ENCODE data around the gene STK11IP.

DNA sequence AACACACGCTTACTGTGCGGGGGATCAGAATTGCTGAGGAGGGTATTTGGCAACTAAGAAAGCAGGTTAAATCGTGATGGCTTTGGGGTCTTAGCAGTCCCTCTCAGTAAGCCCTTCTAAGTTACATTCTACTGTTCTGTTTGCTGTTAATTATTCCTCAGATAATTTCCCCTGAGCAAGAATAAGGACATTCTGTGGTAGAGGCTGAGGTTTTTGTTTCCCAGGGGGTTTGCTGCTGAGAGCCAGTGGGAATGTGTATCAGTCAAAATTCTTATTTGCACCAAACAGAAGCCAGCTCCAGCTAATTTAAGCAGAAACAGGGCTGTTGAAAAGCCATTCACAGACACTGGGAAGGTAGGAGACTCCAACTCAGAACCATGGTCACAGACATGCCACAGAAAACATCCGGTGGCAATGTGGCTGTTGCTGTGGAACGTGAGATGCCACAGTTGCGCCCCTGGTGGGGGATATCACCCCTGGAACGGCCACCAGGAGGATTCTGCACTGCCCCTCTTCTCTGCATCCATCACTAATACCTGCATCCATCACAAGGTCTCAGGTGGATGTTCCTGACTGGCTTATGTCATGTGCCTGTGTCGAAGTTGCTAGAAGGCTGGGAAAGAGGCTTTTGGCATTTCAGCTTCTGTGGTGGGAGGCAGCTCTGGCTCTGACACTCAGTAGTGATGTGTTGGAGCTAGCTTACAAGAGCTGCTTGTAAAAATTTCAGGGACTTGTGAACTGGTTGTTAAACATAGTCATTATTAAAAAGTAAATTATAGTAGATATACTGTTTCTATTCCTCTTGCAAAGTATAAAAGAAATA lies 53.0 kb downstream of the STK11IP start:
- no peak for TF ChIP-seq CTCF (IDR thresholded peaks at IDR 0.05; ENCODE audit: insufficient read depth, low read length)
- no peak for TF ChIP-seq POLR2AphosphoS5 (IDR thresholded peaks at IDR 0.05; ENCODE audit: low read depth)
- no peak for TF ChIP-seq SPI1 (IDR thresholded peaks at IDR 0.05; ENCODE audit: borderline replicate concordance, low read depth)
